Panc1 (cell line): ENCODE results near the gene HOXC6.

ENCODE experiments used
- CTCF ChIP-seq: fragments of 450-650 bp; IDR thresholded peaks from 2 replicates; pipeline ENCODE4 v1.5.1; 2017; ENCODE audit warnings: mild to moderate bottlenecking
- SIN3A ChIP-seq: IDR thresholded peaks from 2 replicates; pipeline ENCODE4 v1.6.1; 2012; ENCODE audit warnings: low read depth, mild to moderate bottlenecking, low read length, moderate library complexity, borderline replicate concordance; ENCODE audit not compliant: insufficient read depth
- TCF7L2 ChIP-seq: IDR thresholded peaks from 2 replicates; pipeline ENCODE4 v1.6.1; 2011; ENCODE audit warnings: mild to moderate bottlenecking, low read depth, low read length, inconsistent platforms
- TF ChIP-seq, protein P1 (sequence below), 2 experiments: IDR thresholded peaks; 2 replicates each; pipeline ENCODE4 v1.6.1; 2011 to 2012; ENCODE audit warnings: low read depth in 2 of 2, control low read depth in 1 of 2, low read length in 1 of 2, mild to moderate bottlenecking in 1 of 2, moderate library complexity in 1 of 2; ENCODE audit not compliant: insufficient read depth in 1 of 2

DNA sequence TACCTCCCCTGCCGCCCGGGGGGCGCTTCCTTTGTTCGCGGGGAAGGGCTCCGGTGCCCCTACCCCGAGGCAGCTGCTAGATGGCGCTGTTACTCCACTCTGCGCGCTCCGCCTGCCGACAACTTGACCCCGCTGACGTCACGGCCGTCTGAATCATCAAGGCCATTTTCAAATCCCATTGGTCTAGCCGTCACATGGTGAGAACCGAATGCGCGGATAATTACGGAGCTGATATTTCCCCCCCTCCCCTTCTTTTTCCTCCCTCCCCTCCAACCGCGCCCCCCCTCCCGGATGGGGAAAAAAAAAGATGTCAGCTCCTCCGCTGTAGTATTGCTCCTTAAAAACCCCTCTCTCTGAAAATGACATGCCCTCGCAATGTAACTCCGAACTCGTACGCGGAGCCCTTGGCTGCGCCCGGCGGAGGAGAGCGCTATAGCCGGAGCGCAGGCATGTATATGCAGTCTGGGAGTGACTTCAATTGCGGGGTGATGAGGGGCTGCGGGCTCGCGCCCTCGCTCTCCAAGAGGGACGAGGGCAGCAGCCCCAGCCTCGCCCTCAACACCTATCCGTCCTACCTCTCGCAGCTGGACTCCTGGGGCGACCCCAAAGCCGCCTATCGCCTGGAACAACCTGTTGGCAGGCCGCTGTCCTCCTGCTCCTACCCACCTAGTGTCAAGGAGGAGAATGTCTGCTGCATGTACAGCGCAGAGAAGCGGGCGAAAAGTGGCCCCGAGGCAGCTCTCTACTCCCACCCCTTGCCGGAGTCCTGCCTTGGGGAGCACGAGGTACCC lies 43.1 kb upstream of the HOXC6 start, which contains the start of gene HOXC10:
- TF ChIP-seq CTCF = peak; percentile 88
- TF ChIP-seq, protein P1, sequence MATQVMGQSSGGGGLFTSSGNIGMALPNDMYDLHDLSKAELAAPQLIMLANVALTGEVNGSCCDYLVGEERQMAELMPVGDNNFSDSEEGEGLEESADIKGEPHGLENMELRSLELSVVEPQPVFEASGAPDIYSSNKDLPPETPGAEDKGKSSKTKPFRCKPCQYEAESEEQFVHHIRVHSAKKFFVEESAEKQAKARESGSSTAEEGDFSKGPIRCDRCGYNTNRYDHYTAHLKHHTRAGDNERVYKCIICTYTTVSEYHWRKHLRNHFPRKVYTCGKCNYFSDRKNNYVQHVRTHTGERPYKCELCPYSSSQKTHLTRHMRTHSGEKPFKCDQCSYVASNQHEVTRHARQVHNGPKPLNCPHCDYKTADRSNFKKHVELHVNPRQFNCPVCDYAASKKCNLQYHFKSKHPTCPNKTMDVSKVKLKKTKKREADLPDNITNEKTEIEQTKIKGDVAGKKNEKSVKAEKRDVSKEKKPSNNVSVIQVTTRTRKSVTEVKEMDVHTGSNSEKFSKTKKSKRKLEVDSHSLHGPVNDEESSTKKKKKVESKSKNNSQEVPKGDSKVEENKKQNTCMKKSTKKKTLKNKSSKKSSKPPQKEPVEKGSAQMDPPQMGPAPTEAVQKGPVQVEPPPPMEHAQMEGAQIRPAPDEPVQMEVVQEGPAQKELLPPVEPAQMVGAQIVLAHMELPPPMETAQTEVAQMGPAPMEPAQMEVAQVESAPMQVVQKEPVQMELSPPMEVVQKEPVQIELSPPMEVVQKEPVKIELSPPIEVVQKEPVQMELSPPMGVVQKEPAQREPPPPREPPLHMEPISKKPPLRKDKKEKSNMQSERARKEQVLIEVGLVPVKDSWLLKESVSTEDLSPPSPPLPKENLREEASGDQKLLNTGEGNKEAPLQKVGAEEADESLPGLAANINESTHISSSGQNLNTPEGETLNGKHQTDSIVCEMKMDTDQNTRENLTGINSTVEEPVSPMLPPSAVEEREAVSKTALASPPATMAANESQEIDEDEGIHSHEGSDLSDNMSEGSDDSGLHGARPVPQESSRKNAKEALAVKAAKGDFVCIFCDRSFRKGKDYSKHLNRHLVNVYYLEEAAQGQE (IDR thresholded peaks at IDR 0.05; ENCODE audit: insufficient read depth in 1 of 2, low read depth in 2 of 2, low read length in 1 of 2) = no peak; a peak in 1 of 4 replicates
- TF ChIP-seq TCF7L2 = peak; percentile 20; the same call in 1 of the 2 replicates
- peak; percentile 53; the same call in 1 of the 2 replicates for TF ChIP-seq SIN3A
